ENCODE measurements around the gene DOK7.

GRCh38 chr4:3533423-3533820, 70.3 kb downstream of the DOK7 start:
- TF ChIP-seq CTCF (IDR thresholded peaks at IDR 0.05): no peak
- TF ChIP-seq POLR2AphosphoS5 (IDR thresholded peaks at IDR 0.05): no peak
- TF ChIP-seq POLR2A (IDR thresholded peaks at IDR 0.05): no peak
- TF ChIP-seq EP300 (IDR thresholded peaks at IDR 0.05): no peak
